GM12891 (cell line): ENCODE measurements around the gene CKS1B.

Experiments used
- PAX5 ChIP-seq: IDR thresholded peaks from 2 replicates; pipeline ENCODE4 v1.6.1; 2011; ENCODE audit warnings: low read length, moderate library complexity, mild to moderate bottlenecking; ENCODE audit not compliant: insufficient read depth, severe bottlenecking
- POLR2A ChIP-seq: IDR thresholded peaks from 2 replicates; pipeline ENCODE4 v1.6.1; 2011; ENCODE audit warnings: low read depth, low read length, control low read depth
- POLR2AphosphoS5 ChIP-seq: IDR thresholded peaks from 2 replicates; pipeline ENCODE4 v1.6.1; 2011; ENCODE audit warnings: low read depth, low read length, control low read depth
- POU2F2 ChIP-seq: IDR thresholded peaks from 2 replicates; pipeline ENCODE4 v1.6.1; 2011; ENCODE audit warnings: low read depth, mild to moderate bottlenecking, control low read depth, low read length, moderate library complexity
- SPI1 ChIP-seq: IDR thresholded peaks from 2 replicates; pipeline ENCODE4 v1.6.1; 2011; ENCODE audit warnings: low read depth, low read length, control low read depth
- TAF1 ChIP-seq: IDR thresholded peaks from 2 replicates; pipeline ENCODE4 v1.6.1; 2011; ENCODE audit warnings: low read depth, low read length, control low read depth

- TF ChIP-seq POLR2A (peak; percentile 62), TAF1 (no peak; the same call in none of the 2 replicates), SPI1 (0 out of 2 replicates have a peak, but pooled peaks have one; percentile 7), POLR2AphosphoS5 (peak; percentile 80), PAX5 (no peak), POU2F2 (no peak; the same call in 1 of the 2 replicates)
Measured at GRCh38 chr1:154974102-154974807, at the start of gene CKS1B.
